Germinal center (tissue), 1 donor: ENCODE measurements around the gene CLIP4.
A peak's percentile ranks its signal among the peaks of the same experiment; 100 is the strongest.

Experiments used
- DNase-seq: peaks from one replicate; pipeline ENCODE4 v3.0.0; 2012; ENCODE audit warnings: mixed read lengths, low spot score

CLIP4 gene

DNA sequence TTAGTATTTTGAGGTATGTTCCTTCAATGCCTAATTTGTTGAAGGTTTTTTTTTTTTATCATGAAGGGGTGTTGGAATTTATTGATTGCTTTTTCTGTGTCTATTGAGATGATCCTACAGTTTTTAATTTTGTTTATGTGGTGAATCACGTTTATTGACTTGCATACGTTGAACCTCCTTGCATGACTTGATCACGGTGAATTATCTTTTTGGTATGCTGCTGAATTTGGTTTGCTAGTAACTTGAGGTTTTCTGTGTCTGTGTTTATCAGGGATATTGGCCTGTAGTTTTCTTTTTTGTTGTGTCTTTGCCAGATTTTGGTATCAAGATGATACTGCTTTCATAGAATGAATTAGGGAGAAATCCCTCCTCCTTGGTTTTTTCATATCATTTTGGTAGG, 23.9 kb downstream of the CLIP4 start:
- DNase-seq, result no peak

DNA sequence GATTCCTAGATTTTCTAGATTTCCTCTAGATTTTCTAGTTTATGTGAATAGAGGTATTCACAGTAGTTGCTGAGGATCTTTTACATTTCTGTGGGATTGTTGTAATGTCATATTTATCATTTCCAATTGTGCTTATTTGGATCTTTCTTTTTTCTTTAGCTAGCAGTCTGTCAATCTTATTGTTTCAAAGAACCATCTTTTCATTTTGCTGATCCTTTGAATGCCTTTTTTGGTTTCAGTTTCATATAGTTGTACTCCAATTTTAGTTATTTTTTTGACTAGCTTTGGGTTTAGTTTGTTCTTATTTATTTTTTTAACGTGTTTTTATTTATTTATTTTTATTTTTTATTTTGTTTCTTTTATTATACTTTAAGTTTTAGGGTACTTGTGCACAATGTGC, 24.5 kb downstream of the CLIP4 start:
- no peak for DNase-seq

DNA sequence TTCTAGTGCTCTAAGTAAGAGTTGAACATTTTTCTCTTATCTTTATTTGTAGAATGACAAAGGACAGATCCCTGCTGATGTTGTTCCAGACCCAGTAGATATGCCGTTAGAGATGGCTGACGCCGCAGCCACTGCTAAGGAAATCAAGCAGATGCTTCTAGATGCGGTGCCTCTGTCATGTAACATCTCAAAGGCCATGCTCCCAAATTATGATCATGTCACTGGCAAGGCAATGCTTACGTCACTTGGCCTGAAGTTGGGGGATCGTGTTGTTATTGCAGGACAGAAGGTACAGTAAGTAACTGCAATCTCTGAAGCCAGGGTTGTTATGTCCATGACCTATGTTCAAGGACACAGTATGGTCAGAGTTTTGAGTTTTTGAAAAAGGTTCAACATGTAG, 28.4 kb downstream of the CLIP4 start:
- DNase-seq, result no peak

DNA sequence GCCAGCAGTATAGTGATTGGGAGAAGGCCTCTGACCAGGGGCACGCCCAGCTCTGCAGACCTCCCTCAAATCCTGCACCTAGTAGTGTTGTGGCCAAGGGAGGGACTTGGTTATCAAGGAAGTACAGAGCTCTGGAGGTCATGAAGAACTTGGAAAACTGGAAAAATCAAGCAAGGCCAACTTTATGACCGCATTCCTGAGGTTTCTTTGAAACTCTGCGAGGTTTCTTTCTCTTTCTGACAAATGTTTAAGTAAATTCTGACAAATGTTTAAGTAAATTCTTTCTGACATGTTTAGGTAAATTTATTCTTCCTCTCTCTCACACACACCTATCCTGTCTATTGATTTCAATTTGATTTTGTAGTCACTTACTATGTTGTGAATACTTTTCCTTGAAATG, 31.0 kb downstream of the CLIP4 start:
- no peak for DNase-seq

DNA sequence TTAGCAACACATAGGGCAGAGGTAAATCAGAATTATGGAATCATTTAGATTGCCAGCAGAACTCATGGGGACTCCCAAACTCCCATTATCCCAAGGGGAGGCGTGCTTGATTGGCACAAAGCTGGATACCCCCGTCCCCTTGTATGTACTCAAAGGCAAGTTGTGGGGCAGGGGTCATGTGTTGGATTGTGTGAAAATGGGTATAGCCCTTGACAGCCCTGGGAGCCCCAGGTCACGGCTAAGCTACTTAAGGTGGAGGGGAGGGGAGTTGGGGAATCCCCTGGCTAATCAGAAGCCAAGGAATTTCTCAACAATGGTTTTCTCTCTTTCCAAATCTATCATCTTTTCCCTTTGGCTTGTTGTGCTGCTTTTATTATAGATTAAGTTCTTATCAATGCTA, 32.7 kb downstream of the CLIP4 start:
- no peak for DNase-seq

DNA sequence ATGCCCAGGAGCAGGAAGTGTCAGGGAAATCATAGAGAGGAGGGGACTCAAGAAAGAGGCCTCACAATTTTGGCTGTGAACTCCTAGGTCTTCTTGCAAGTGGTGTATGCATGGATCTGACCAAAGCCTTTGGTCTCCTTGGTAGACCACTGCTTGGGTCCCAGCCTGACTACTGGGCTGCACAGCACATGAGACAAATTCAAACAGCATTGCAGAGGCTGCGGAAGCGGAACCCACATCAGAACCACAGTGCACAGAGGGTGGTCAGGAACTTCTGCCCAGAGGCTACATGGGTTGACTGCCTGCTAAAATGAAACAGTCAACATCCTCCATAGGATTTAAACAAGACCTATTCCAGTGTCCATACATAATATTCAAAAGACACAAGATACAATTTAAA, 39.4 kb downstream of the CLIP4 start:
- no peak for DNase-seq

DNA sequence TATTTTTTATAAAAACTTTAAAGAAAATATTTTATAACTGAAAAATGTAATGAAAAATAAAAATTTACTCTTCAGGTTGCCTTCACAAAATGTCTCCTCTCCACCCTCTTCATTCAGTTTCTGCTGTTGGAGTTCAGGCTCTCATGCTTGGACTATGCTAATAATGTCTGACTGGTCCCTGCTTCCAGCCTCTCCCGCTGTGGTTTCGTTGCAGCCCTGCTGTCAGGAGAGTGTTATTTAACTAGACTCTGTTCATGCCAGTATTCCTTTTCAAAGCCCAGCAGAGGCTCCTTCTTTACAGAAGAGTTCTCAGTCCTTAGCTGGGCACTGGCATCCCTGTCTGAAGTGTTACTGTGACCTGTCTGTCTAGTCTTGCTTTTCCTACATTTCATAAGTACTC, 40.4 kb downstream of the CLIP4 start:
- no peak for DNase-seq

DNA sequence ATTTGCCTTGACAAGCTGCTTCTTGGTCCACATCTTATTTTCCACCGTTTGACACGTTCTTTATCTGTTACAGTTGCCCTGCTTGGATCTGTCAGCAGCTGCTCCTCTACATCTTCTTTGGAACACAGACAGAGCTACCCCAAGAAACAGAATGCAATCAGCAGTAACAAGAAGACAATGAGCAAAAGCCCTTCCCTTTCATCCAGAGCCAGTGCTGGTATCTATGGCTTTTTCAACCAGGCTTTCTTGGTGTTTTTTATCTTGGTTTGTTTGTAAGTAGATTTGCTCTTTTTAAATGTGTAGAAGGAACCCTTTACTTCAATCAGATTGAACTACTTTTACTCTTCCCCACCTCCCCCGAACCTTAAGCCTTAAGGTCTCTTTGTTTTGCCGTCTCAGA, 41.9 kb downstream of the CLIP4 start:
- DNase-seq, result no peak

DNA sequence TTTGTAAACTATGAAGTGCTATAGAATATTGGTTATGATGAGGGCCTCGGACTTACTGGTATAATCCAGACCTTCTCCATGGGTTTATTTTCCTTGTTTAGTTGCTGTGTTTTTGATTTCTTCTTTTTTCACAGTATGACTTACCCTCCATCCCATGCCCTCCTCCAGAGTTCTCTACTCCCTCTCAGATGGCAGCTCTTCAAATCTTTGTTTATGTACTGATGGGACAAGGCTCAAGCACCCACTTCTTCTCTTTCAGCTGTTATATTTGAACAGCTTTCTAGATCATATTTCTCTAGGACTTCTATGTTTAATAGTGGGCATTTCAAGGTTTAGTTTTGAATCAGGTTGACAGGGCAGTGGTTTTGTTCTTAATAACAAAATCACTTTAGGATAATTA, 43.9 kb downstream of the CLIP4 start:
- no peak for DNase-seq

DNA sequence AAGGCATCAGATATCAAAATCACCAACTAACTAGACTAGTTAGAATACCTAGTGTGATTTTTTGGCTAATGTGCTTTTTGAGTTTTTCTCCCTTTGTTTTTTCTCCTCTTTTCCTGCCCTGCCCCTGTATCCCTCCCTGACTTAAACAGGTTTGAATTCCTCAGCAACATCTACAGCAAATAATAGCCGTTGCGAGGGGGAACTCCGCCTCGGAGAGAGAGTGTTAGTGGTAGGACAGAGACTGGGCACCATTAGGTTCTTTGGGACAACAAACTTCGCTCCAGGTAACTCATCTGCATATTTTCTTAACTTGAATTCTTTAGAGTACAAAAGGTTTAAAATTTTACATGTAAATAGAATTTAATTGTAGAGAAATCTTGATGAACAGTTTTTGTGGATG, 45.0 kb downstream of the CLIP4 start:
- DNase-seq, result no peak

DNA sequence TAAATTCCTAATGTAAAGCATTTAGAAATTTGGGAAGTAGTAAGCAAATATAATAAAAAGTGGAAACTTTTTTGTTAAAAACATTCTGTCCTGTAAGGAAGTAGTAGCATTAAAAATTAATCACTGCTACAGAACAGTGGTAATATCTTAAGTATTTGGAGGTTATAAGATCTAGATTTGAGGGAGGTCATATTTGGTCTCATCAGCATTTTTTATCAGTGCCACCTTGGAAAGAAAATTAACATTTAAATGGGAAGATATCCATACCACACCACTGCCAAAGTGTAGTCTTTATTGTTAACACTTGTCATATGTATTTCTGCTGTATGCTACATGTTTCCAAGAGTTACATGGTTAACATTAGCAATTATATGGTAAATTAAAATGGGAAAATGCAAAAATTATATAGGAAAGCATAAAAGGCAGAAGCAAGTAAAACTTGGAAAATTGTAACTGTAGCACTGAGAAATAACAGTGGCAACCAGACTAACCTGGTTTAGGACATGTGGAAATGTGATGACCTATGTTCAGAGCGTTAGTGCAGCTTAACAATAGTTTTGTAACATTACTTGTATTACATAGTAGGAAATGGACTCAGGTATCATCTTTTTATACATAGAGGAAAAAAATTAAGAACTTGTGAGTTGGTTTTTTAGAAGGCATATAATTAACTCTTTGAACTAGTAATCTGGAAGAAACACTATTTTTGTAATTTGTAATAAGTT, 47.2 kb downstream of the CLIP4 start:
- DNase-seq, result no peak

DNA sequence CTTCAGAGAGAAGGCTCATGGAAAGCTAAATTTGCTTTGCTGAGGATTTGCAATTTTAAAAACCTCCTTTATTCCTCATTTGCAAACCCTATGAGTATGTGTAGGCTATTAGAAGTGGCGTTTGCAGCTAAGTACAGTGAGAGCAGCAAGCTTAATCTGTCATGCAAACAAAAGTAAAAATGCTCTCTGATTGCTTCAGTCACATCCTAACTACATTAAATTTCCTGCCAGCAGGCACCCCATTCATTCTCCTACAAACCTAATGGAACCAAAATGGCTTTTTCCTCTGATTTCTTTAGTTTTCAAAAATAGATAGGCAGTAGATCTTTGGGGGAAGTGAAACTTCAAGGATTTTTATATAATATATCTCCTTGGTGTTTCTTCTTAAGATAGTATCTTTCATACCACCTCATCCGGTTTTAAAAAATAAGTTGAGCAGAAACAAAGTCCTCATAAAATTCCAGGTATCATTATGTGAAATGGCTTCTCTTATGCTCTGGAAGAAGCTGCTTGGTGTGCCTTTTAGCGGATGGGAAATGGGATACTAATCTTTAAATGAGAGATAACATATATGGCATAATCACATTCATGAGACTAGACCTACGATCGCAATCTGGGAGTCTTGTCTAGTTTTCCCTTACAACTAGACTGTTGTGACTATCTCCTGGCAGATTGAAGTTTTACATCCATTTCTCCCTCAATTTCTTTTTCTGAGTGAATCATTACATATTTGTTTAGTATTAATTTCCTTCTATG, 49.1 kb downstream of the CLIP4 start:
- DNase-seq, result no peak

DNA sequence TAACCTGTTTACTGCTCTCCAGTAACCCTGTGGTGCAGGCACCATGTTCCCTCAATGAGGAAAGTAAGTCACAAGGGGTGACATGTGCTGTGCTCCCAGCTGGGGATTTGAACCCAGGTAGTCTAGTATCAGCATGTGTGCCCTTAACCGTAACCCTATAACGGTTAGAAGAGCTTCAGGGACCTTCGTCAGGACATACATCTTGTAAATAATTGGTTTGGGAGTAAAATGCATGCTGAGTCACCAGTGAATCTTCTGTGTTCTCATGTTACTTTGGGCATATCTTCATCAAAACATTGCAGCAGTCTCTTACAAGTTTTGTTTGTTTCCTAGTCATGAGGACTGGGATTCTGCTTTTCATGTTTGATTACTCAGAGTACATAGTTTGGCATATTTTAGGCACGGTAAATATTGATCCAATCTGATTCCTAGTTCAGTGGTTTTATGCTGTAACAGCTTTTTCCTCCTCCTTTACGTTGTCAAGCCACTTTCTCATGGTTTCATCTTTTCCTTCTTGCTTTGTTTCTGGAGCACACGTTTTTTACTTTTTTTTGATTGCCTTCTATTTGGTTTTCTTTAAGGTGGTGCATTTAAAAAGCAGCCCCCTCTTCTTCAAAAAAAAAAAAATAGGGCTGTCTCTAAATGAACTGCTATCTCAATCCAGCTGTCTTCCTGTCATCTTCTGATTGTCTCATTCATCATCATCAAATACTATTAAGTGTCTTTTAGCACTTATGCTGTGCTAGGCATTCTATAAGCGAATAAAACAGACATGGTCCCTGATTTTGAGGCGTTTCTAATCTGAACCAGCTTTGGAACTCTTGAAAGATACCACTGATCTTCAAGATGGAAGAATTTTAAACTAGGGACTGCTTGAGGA, 50.4 kb downstream of the CLIP4 start:
- DNase-seq, result no peak

DNA sequence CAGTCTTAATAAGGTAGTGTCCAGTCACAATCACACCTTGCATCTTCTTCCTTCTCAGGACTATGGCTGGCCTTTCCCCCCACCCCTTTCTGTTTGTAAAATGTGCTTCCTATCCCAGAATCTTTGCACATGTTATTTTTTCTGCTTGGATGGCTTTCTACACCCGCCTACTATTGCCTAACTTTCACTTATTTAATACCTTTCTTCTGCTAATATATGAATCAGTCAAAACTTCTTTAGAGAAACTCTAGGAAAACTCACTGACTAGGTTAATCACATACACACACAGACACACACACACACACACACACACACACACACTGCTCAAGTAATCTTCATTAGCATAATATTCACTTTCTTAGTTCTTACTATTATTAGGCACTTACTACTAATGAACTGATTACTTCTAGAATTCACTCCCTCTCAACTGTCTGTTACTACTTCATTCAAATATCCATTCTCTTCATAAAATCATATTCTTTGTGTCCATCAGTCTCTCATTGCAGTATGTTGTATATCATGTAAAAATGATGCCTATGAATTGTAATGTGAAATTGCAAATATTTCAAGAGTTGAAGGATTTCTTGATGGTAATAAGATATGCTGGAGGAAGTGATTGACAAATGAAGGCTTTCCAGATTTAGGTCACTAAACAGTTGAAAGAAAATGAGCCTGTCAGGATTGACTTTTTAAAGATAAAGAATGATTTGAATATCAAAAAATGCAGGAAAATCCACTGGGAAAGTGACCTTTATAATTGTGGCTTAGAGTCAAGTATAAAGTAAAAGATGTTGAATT, 51.2 kb downstream of the CLIP4 start:
- DNase-seq, result no peak

DNA sequence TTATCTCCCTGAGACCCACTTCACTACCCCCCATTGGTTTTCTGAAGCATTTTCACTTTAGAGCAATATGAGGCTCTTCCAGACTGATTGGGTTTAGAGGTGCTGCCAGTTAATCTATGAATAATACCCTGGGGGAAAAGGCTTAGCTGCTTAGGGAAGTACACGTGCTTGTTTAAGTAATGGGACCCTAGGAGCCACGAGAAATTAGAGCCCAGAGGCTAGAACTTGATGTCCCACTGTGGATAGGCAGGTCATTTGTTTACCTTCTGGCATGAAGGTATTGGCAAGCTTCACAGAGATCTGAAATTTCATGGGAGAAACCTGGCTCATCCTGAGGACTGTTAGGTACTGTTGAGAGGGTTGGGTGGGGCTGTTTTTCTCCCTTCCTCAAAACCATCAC, 59.7 kb downstream of the CLIP4 start:
- no peak for DNase-seq

DNA sequence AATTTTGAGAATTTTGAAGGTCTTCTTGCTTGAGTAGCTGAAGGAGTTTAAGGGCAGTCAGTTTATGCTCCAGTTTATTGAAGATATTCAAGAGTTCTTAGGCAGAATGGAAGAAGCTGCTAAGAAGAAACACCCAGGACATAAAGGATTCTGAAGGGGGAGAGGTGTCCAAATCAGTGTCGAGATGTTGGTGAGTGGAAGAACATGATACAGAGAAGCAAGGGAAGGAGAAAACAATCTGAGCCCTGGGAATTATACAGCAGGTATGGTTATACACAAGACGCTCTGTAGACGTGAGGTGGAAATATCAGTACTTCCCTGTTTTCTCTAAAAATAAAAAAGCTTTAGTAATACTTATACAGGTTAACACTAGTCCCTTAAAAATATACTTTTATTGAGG, 60.1 kb downstream of the CLIP4 start:
- no peak for DNase-seq

DNA sequence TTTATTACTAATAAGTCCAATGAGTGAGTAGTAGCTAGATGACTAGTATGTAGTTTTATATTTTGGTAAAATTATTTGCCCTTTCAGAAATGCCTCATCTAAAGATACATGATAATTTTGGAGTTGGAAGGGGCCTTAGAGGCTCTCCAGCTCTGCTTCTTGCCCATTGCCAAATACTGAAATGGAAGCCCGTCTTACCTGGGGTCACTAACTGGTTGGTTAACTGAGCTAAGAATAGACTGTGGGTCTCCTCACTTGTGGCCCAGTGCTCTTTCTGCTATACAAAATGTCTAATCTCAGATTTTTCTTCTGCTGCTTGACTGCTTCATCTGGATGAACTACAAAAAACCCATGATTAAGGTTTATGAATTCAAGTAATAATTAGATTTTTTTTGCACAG, 67.1 kb downstream of the CLIP4 start:
- no peak for DNase-seq

DNA sequence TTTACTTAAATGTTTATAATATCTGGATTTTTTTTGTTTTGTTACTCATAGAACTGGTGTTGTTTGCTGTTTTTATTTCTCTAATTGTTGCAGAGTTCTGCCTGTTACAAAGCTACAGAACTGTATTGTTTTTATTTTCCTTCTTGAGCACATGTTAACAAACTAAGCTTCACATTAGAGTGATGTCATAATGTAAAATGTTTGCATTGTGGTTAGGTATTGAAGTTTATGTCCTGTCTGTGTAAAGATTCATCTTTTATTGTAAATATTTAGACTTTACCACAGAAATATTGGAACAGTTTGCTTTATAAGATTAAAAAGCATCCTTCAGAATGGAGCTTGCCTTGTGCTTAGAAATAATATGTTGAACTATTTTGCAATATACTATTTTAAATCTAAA, 67.7 kb downstream of the CLIP4 start:
- no peak for DNase-seq

DNA sequence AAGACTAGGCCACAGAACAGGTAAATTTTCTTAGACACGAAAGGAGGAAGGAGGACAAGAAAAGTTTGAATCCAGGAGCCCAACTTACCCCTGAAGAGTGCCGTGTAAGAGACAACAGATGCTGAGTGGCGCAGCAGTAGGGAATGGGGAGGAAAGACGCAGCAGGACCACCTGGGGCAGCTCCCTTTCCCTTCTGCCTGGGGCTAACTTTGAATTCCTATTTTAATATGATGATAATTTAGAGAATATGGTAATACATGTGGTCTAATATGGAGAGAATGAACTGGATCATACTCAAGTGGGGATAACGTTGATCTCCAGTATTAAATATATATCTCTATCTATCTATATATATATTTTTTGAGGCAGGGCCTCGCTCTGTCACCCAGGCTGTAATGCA, 69.3 kb downstream of the CLIP4 start:
- DNase-seq, result no peak

DNA sequence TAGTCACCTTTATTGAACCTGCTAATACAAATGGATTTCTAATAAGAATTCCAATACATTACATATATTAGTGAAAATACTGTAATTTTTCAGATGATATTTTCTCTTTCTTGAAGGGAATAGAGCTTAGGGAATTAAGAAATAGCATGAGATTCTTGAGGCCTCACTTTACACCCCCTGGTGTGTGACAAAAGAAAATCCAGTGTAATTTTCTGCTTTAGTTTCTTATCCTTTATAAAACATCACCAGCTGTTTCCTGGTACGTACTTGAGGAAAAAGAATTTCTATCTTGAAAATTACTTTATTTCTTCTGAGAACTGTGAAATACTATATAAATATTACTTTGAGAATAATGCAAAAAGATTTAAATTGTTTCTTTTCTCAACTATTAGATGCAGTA, 71.6 kb downstream of the CLIP4 start:
- DNase-seq, result no peak

DNA sequence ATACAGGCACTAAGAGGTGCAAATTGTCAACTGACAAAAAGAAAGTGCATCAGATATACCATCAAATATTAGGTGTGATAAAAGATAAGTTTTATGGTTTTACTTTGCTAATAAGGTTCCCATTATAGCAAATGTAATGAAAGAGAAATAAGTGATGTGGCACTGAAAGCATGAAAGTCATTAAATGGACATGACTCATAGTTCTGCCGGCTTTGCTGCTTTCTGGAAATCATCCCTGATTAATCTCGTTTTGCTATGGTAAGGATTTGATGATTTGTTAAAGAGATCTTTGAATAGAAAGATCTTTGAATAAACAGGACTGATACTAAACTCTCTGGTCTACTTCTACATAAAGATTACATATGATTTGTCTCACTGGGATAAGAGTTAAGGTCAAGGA, 72.7 kb downstream of the CLIP4 start:
- DNase-seq, result no peak

DNA sequence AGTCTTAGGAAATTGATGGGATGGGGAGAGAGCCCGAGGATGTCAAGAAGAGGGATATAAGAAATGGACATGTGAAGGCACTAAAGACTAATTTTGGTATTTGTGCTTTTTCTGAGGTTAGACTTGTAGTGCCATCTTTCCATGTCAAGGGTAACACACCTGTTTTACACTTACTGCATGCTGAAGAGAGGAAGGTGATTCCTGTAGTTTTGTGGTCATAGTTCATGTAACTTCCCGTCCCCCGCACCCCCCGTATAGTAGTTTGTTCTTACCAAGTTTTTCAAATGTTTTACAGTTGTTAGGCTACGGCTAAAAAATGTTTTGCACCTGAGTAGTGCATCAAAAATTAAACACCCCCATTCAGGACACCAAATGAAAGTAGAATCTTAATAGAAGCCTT, 73.8 kb downstream of the CLIP4 start:
- peak; percentile 16 for DNase-seq
